Thyroid gland (tissue), 4 donors: ENCODE results near the gene FAM222B. TPM values are rescaled to one million over a fixed set of nuclear protein-coding genes. Genes with fewer than 3 reads are reported as not detected.
"Not testable (repeated sequence)": the region's sequence is repeated elsewhere in the genome, so short reads cannot be mapped to it uniquely, and the experiment has no call there.

Experiments used
- DNase-seq, 2 donors: peaks; one replicate each; pipeline ENCODE4 v3.0.0-alpha.2; 2019
- H3K27ac ChIP-seq, 3 donors: fragments of 200-600 bp; sonication (generic); 1 replicate in 2 of 3; 2 replicates in 1 of 3; pipeline ENCODE4 v1.5.1; 2016 to 2019; ENCODE audit warnings: mild to moderate bottlenecking in 1 of 3, moderate library complexity in 1 of 3
- H3K27me3 ChIP-seq: fragments of 200-600 bp; sonication (generic); one replicate; pipeline ENCODE4 v1.5.1; 2019
- H3K36me3 ChIP-seq, 2 donors: fragments of 200-600 bp; sonication (generic); one replicate each; pipeline ENCODE4 v1.5.1; 2016 to 2019
- H3K4me1 ChIP-seq, 2 donors: fragments of 200-600 bp; sonication (generic); one replicate each; pipeline ENCODE4 v1.5.1; 2017 to 2019
- H3K4me3 ChIP-seq, 3 donors: fragments of 200-600 bp; sonication (generic); replicated peaks in 1 of 3; 1 replicate in 2 of 3; 2 replicates in 1 of 3; pipeline ENCODE4 v1.5.1; 2016; ENCODE audit warnings: mild to moderate bottlenecking in 1 of 3
- H3K9me3 ChIP-seq: fragments of 200-600 bp; sonication (generic); one replicate; pipeline ENCODE4 v1.5.1; 2017
- POLR2A ChIP-seq, 2 donors: fragments of 450-650 bp; IDR thresholded peaks; one replicate each; pipeline ENCODE4 v1.6.1; 2017; ENCODE audit warnings: antibody characterized with exemption in 2 of 2, mild to moderate bottlenecking in 2 of 2, moderate library complexity in 1 of 2
- WGBS, 2 donors: methylation state at CpG; one replicate each; pipeline ENCODE4 v1.1.5; 2017; 5-methylcytosine and 5-hydroxymethylcytosine counted together
- intact Hi-C: fragments of 100-400 bp; cut with DNase I; formaldehyde crosslinking; loops from one replicate; pipeline ENCODE4 v1.15.1; 2023
- total RNA-seq, 4 donors: library from RNA; depleted of rRNA; stranded (reverse); fragments of >200 nt; gene quantifications; one replicate each; pipeline ENCODE4 v1.2.3, GENCODE V29; 2016
- TF ChIP-seq, protein P1 (sequence below), 6 experiments: fragments of 200-600 bp in 3 of 6; fragments of 450-650 bp in 3 of 6; sonication (generic) in 3 of 6; IDR thresholded peaks; one replicate each; pipeline ENCODE4 v1.5.1; 2016 to 2019; ENCODE audit warnings: antibody characterized with exemption in 6 of 6, mild to moderate bottlenecking in 2 of 6, inconsistent platforms in 1 of 6, moderate library complexity in 1 of 6

FAM222B gene
- total RNA-seq, 4 donors from 2014 or later = 14.1 to 22.6 (median 15.8) TPM

DNA sequence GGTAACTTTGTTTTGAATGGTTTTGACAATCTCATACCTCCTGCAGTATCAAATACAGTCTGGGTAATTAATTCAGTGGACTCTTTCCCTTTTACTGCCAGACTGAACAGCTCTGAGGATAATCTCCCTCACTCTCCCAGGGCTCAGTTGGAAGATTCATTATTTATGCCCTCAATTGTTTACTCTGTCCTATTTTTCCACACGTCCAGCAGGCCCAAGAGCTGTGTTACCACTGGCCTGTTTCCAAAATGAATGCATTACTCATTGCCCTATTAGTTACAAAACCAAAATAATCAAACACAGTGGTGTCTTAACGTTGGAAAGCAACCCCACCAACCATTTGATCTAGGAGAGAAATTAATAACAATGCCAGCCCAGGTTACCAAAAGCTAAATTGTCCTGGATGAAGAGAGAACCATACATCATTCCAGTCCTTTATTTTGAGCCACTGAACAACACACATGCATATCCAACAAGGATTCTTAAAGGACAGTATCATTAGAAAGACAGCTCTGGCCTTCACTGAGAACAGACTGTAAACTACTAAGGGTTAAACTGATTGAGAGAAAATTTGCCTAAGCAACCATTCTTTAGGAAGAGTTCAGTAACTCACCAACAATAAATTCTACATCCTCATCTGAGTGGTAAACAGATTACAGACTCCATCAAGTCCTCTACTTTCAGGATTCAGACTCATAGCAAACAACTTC lies 34.5 kb downstream of the FAM222B start:
- no peak for DNase-seq
- H3K4me1 ChIP-seq = peaks cover 33 to 48% of the 10 kb centered on the region in 2 donors
- intact Hi-C loops = no loop called here
- H3K36me3 ChIP-seq = peaks cover 0 to 7% of the 10 kb centered on the region in 2 donors
- TF ChIP-seq POLR2A (IDR thresholded peaks at IDR 0.05) = no peak
- TF ChIP-seq, protein P1, sequence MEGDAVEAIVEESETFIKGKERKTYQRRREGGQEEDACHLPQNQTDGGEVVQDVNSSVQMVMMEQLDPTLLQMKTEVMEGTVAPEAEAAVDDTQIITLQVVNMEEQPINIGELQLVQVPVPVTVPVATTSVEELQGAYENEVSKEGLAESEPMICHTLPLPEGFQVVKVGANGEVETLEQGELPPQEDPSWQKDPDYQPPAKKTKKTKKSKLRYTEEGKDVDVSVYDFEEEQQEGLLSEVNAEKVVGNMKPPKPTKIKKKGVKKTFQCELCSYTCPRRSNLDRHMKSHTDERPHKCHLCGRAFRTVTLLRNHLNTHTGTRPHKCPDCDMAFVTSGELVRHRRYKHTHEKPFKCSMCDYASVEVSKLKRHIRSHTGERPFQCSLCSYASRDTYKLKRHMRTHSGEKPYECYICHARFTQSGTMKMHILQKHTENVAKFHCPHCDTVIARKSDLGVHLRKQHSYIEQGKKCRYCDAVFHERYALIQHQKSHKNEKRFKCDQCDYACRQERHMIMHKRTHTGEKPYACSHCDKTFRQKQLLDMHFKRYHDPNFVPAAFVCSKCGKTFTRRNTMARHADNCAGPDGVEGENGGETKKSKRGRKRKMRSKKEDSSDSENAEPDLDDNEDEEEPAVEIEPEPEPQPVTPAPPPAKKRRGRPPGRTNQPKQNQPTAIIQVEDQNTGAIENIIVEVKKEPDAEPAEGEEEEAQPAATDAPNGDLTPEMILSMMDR (IDR thresholded peaks at IDR 0.05) = no peak
- no peaks in the 10 kb centered on the region for H3K9me3 ChIP-seq
- H3K27me3 ChIP-seq = no peaks in the 10 kb centered on the region
- no peak overlapping the region for H3K4me3 ChIP-seq
- WGBS, 2 donors = 8 to 13% methylated on average over 2 of the region's 2 CpGs
- H3K27ac ChIP-seq = peak overlapping the region; percentile 31 to 67 (median 57)

DNA sequence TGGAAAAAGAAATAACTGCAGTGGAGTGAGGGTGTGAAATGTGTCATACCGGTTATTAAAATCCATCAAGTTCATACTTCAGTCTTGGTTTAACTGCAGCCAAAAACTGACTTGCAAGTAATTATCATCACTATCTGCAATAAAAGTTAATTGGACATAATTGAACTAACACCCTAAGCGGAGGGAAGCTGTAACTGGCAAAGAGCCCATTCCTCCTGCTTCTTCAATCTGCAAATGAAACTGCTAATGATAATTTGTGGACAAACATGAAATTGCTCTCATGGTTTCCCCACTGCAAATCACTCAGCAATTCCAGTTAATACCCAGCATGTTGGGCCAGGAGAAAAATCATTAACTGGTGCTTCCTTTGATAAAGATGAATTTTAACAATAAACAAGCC lies 46.5 kb downstream of the FAM222B start:
- no peaks in the 10 kb centered on the region for H3K36me3 ChIP-seq
- DNase-seq = no peak
- intact Hi-C loops = no loop called here
- TF ChIP-seq POLR2A (IDR thresholded peaks at IDR 0.05) = no peak
- TF ChIP-seq, protein P1 (IDR thresholded peaks at IDR 0.05) = no peak
- no peaks in the 10 kb centered on the region for H3K9me3 ChIP-seq
- no peak overlapping the region for H3K4me3 ChIP-seq
- WGBS, 2 donors = 91 to 97% methylated on average over 2 of the region's 2 CpGs
- no peaks in the 10 kb centered on the region for H3K27me3 ChIP-seq
- no peak overlapping the region for H3K27ac ChIP-seq
- H3K4me1 ChIP-seq = peaks cover 0 to 7% of the 10 kb centered on the region in 2 donors

DNA sequence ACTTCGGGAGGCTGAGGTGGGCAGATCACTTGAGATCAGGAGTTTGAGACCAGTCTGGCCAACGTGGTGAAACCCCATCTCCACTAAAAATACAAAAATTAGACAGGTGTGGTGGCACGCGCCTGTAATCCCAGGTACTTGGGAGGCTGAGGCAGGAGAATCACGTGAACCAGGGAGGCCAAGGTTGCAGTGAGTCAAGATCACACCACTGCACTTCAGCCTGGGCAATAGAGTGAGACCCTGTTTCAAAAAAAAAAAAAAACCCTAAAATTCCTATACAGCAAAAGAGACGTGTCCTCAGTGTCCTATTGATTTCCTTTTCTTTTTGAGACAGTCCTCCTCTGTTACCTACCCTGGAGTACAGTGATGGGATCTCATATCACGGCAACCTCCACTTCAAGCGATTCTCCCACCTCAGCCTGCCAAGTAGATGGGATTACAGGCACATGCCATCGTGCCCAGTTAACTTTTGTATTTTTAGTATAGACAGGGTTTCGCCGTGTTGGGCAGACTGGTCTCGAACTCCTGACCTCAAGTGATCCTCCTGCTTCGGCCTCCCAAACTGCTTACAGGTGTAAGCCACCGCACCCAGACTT lies 47.6 kb downstream of the FAM222B start:
- 95 to 96% methylated on average over 14 of the region's 14 CpGs for WGBS, 2 donors
- intact Hi-C loops, DNase-seq, H3K27ac ChIP-seq, H3K4me3 ChIP-seq, H3K36me3 ChIP-seq, H3K27me3 ChIP-seq, H3K9me3 ChIP-seq, H3K4me1 ChIP-seq: not testable (repeated sequence)

DNA sequence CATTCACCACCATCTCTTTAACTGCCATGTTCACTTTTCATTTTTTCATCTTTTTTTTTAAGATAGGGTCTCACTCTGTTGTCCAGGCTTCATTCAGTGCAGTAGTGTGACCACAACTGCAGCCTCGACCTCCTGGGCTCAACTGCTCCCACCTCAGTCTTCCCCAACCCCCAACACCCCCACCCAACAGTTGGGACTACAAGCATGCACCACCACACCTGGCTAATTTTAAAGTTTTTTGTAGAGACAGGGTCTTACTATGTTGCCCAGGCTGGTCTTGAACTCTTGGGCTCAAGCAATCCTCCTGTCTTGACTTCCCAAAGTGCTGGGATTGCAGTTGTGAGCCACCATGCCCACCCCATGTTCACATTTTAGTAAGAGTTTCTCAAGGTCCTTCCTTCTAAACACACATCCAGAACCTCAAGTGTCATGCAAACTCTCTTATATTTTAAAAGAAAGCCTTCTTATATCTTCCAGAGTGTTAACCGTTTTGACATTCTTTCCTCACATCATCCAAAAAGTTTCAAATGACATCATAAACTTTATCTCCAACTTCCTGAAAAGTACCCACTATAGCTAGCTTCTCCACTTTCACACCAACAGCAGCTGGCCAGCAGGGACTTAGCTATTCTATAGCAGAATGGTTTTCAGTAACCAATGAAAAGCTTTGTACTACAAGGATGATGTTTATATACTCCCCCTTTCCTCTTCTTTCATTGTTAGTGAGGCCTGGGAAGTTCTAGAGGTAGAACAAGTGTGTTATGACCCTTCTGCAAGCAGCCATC lies 49.5 kb downstream of the FAM222B start:
- no peak for TF ChIP-seq POLR2A (IDR thresholded peaks at IDR 0.05)
- TF ChIP-seq, protein P1 (IDR thresholded peaks at IDR 0.05) = no peak
- no peak for DNase-seq
- Histone ChIP-seq H3K27ac (no peak overlapping the region), H3K36me3 (no peaks in the 10 kb centered on the region), H3K27me3 (no peaks in the 10 kb centered on the region), H3K9me3 (no peaks in the 10 kb centered on the region), H3K4me3 (no peak overlapping the region), H3K4me1 (peaks cover 0 to 7% of the 10 kb centered on the region in 2 donors)
- WGBS, 2 donors = 78 to 81% methylated on average over 2 of the region's 2 CpGs
- intact Hi-C loops = no loop called here

DNA sequence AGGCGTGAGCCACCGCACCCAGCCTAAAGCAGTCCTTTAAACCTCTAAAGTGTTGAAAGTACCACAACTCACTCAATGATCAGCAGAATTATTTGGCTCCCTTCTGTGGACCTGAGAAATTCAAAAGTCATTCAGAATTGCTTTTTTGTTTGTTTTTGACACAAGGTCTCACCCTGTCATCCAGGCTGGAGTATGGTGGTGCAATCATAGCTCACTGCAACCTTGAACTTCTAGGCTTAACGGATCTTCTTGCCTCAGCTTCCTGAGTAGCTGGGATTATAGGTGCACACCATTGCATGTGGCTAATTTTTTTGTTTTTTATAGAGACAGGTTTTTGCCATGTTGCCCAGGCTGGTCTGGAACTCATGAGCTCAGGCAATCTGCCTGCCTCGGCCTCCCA lies 54.5 kb downstream of the FAM222B start:
- Histone ChIP-seq H3K27me3 (no peaks in the 10 kb centered on the region), H3K4me3 (no peak overlapping the region), H3K9me3 (no peaks in the 10 kb centered on the region), H3K27ac (no peak overlapping the region), H3K4me1 (peaks cover 0 to 3% of the 10 kb centered on the region in 2 donors), H3K36me3 (no peaks in the 10 kb centered on the region)
- intact Hi-C loops = no loop called here
- WGBS, 2 donors = 93 to 100% methylated on average over 4 of the region's 4 CpGs
- no peak for TF ChIP-seq POLR2A (IDR thresholded peaks at IDR 0.05)
- TF ChIP-seq, protein P1 (IDR thresholded peaks at IDR 0.05) = no peak
- no peak for DNase-seq
